Measurements from ENCODE around the gene ITPRIP.

Gene ITPRIP

DNA sequence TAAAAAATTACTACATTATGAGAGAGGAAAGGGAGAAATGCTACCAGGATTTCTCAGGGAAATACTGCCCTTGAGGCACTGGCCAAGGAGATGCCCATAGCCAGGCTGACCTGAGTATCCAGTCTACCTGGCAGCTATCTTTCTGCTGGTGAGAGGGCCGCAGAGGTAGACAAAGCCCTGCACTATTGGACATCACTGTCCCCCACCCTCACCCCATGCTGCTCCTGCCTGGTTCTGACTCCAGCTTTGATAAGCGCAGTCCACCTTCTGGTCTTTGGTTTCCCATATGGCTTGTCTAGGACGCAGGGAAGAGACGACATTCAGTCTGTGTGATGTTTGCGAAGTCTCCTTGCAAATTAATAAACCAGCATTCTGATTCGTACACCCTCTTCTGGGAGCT is 3.7 kb downstream of the ITPRIP start:
- H3K4me3 ChIP-seq (ENCODE audit: low read length) = no peak overlapping the region
- no peak for TF ChIP-seq ZNF274 (IDR thresholded peaks at IDR 0.05; ENCODE audit: low read depth, low read length)

DNA sequence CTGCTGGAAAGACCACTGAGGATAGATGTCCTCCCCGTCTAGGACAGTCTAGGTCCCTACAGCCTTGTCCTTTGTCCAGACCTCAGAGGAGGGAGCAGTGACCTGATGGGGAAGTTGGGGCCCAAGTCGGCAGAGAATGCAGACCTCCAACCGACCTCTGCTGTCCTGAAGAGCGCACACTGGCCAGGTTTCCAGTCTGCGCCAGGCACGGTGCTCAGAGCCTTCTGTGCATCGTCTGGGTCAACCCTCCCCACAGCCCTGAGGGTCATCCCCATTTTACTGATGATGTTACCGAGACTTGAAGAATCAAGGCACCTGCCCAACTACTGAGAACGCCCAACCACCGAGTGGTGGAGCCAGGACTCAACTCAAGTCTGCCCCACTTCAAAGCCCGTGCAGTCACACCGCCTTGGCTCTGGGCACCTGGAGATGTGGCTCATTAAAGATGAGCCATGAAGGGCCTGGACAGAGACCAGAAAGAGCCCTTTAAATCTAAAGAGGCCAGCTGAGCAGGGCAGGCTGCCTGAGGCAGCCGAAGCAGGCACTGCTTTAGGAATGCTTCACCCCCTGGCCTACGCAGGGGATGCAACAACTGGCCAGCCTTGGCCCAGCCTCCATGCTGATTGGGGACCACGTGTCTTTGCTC is 4.4 kb downstream of the ITPRIP start:
- H3K4me3 ChIP-seq (ENCODE audit: low read length) = no peak overlapping the region
- TF ChIP-seq ZNF274 (IDR thresholded peaks at IDR 0.05; ENCODE audit: low read depth, low read length) = no peak

DNA sequence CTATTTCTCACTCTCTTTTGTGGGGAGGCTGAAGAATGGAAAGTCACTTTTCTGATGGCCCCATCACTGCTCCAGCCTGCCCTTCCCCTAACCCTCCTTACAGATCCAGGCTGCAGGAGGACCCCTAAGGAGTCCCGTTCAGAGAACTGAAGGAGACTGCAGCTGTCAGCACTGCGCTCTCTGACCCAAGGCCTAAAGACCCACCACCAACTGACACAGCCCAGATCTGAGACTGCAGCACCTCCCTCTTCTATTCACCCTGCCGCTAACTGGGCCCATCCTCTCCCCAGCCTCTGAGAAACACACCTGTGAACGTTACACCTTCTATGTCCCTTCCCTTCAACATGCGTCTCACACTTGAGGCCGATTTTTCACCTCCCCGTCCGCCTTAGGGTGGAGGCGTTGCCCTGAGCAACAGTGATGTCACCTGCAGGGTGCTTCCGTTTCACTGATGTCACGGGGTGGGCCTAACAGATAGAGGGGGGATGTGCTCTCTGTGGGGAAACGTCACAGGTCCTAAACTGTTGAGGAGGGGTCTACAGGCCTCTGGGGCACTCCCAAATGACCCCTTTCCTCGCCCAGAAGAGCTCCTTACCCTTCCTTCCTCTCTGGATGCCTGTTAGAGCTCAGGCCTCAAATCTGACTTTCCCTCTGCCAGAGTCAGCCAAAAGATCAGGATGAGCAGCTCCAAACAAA is 5.1 kb downstream of the ITPRIP start:
- no peak overlapping the region for H3K4me3 ChIP-seq (ENCODE audit: low read length)
- TF ChIP-seq ZNF274 (IDR thresholded peaks at IDR 0.05; ENCODE audit: low read depth, low read length) = no peak

GRCh38 chr10:104332243-104333031 is 5.8 kb downstream of the ITPRIP start:
- TF ChIP-seq ZNF274 (IDR thresholded peaks at IDR 0.05; ENCODE audit: low read depth, low read length) = no peak
- H3K4me3 ChIP-seq (ENCODE audit: low read length) = no peak overlapping the region

DNA sequence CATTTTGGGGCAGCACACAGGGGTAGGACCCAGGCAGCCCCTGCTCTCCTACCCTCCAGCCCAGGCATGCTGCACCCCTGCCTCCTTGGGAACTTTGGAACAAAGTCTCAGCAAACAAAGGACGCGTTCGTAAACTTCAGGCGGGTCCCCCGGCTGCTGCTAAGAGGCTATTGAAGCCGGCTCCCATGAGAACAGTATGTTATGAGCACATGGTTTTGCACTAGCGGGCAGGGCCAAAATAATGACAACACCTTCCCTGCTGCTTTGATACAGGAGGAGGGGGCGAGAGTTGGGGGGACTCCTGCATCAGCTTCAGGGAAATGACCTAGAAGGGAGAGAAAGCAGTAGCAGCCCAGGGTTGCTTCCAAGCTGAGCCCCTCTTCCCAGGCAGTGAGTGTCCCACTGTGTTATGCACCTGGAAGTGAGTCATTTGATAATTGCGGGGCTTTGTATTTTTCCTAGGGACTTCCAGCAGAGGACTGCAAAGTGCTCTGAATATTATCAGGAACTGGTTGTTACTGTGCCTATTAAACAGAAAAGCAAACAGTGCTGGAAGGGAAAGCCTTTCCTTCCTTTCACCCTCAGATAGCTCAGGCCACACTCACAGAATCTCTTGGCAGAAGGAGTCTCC is 6.9 kb downstream of the ITPRIP start:
- no peak for TF ChIP-seq ZNF274 (IDR thresholded peaks at IDR 0.05; ENCODE audit: low read depth, low read length)
- no peak overlapping the region for H3K4me3 ChIP-seq (ENCODE audit: low read length)

GRCh38 chr10:104330168-104331110 is 7.8 kb downstream of the ITPRIP start:
- H3K4me3 ChIP-seq (ENCODE audit: low read length) = no peak overlapping the region
- no peak for TF ChIP-seq ZNF274 (IDR thresholded peaks at IDR 0.05; ENCODE audit: low read depth, low read length)

DNA sequence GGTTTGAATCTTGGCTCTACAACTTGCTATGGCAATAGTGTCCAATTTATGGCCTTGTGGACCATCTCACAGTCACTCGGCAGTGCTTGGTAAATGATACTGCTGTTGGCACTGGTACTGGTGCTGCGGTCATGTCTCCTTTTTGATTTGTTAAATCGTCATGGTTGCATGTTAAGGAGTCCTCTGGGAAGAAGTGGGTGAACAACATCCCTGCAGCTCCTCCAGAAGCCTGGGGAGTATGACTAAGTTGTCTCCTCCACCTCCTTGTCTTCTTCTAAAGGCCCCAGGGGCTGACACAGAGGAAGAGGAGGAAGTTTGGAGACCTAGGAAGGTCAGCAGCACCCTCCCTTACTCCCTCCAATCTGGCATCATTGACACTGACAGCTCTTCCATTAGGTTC is 8.5 kb downstream of the ITPRIP start:
- no peak for TF ChIP-seq ZNF274 (IDR thresholded peaks at IDR 0.05; ENCODE audit: low read depth, low read length)
- H3K4me3 ChIP-seq (ENCODE audit: low read length) = no peak overlapping the region

GRCh38 chr10:104328896-104329710 is 9.2 kb downstream of the ITPRIP start:
- TF ChIP-seq ZNF274 (IDR thresholded peaks at IDR 0.05; ENCODE audit: low read depth, low read length) = no peak
- H3K4me3 ChIP-seq (ENCODE audit: low read length) = no peak overlapping the region

GRCh38 chr10:104328646-104328895 is 9.7 kb downstream of the ITPRIP start:
- no peak for TF ChIP-seq ZNF274 (IDR thresholded peaks at IDR 0.05; ENCODE audit: low read depth, low read length)
- no peak overlapping the region for H3K4me3 ChIP-seq (ENCODE audit: low read length)

GRCh38 chr10:104327745-104328645 is 10.3 kb downstream of the ITPRIP start:
- TF ChIP-seq ZNF274 (IDR thresholded peaks at IDR 0.05; ENCODE audit: low read depth, low read length) = no peak
- no peak overlapping the region for H3K4me3 ChIP-seq (ENCODE audit: low read length)

GRCh38 chr10:104326991-104327610 is 11.2 kb downstream of the ITPRIP start:
- H3K4me3 ChIP-seq (ENCODE audit: low read length) = no peak overlapping the region
- no peak for TF ChIP-seq ZNF274 (IDR thresholded peaks at IDR 0.05; ENCODE audit: low read depth, low read length)

Data from GM08714 (cell line).